Kidney epithelial cell (primary cell): Measurements from ENCODE around the gene FAM210A. TPM values are rescaled to one million over a fixed set of nuclear protein-coding genes. Genes with fewer than 3 reads are reported as not detected.

Source experiments
- DNase-seq: peaks from one replicate; pipeline ENCODE4 v3.0.0-alpha.2; 2010; ENCODE audit warnings: low read depth
- H3K27me3 ChIP-seq: 2 replicates; pipeline ENCODE4 v1.6.0; 2011; ENCODE audit warnings: low read length; ENCODE audit not compliant: control insufficient read depth, insufficient read depth
- H3K36me3 ChIP-seq: 2 replicates; pipeline ENCODE4 v1.5.1; 2011; ENCODE audit warnings: low read length; ENCODE audit not compliant: control insufficient read depth, insufficient read depth
- H3K4me3 ChIP-seq: 2 replicates; pipeline ENCODE4 v1.5.1; 2011; ENCODE audit warnings: low read depth, mild to moderate bottlenecking, control low read depth, low read length
- CTCF ChIP-seq: IDR thresholded peaks from 2 replicates; pipeline ENCODE4 v1.5.1; 2011; ENCODE audit warnings: mild to moderate bottlenecking, moderate library complexity, low read length, control low read depth, inconsistent platforms; ENCODE audit not compliant: insufficient read depth, poor library complexity, severe bottlenecking
- total RNA-seq: library from RNA; depleted of rRNA; stranded (reverse); fragments of >200 nt; gene quantifications from 2 replicates; pipeline ENCODE4 v1.2.3, GENCODE V29; 2015

Gene FAM210A
- total RNA-seq, 1 donor from 2014 or later: 13.6 TPM

- H3K36me3 ChIP-seq: no peaks in the 10 kb centered on the region
- peaks cover 6% of the 10 kb centered on the region for H3K27me3 ChIP-seq
- no peak overlapping the region for H3K4me3 ChIP-seq
- no peak for DNase-seq
- no peak for TF ChIP-seq CTCF
These were observed 101.7 kb downstream of the FAM210A start for GRCh38 chr18:13624563-13625237.

DNA sequence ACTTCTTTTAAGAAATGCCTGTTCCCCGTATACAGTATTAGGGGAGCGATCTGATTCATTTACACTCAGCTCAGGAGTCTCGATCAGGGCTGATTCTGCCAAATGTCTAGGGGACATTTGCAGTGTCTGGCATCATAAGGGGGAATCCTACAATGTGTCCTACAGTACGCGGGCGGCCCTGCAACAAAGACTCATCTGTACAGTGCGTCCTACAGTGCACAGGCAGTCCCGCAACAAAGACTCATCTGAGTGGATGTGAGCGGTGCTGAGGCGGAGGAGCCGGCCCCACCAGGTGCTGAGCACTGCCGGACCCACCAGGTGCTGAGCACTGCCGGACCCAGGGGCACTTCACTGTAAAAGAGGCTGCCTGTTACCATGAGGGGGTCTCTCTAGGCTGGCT is 102.5 kb downstream of the FAM210A start:
- H3K27me3 ChIP-seq: peaks cover 6% of the 10 kb centered on the region
- no peak for DNase-seq
- TF ChIP-seq CTCF: no peak
- H3K4me3 ChIP-seq: no peak overlapping the region
- no peaks in the 10 kb centered on the region for H3K36me3 ChIP-seq

DNA sequence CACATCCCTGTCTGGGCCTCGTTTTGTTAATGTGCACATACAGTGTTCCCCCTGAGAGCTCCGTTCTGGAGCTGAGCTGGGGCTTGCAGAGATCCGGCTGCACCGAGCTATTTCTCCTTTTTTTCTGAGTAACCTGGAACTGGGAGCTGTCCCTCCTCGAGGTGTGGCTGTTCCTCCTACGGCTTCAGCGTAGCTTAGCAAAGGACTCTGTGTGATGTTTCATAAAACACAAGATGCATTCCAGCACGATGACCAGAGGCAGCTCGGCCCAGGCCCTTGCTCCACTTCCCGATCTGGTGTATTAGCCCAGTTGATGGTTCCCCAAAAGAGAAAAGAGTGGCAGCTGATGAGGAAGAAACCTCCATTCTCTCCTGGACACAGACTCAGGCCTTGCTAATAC is 103.0 kb downstream of the FAM210A start:
- no peak for DNase-seq
- TF ChIP-seq CTCF: no peak
- Histone ChIP-seq H3K4me3 (no peak overlapping the region), H3K36me3 (no peaks in the 10 kb centered on the region), H3K27me3 (peaks cover 6% of the 10 kb centered on the region)

DNA sequence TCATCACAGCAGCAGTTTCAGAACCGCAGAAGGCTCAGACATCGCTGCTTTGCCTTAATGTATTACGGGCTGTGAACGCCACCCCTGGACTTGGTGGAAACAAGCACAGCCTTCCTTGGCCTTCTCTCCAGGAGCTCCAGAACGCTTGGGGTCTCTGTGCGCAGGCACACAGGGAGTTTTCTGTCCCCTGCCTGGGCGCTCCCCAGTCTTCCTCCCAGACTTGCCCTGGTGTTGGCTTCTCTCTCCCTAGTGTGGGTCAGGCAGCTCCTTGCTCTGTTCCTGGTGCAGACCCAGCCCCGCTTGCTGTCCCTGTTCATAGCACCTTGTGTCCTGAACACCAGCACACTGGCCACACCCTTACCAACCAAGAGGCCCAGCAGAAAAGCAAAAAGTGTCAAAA is 103.6 kb downstream of the FAM210A start:
- no peak for DNase-seq
- Histone ChIP-seq H3K27me3 (peaks cover 6% of the 10 kb centered on the region), H3K4me3 (no peak overlapping the region), H3K36me3 (no peaks in the 10 kb centered on the region)
- TF ChIP-seq CTCF: no peak

DNA sequence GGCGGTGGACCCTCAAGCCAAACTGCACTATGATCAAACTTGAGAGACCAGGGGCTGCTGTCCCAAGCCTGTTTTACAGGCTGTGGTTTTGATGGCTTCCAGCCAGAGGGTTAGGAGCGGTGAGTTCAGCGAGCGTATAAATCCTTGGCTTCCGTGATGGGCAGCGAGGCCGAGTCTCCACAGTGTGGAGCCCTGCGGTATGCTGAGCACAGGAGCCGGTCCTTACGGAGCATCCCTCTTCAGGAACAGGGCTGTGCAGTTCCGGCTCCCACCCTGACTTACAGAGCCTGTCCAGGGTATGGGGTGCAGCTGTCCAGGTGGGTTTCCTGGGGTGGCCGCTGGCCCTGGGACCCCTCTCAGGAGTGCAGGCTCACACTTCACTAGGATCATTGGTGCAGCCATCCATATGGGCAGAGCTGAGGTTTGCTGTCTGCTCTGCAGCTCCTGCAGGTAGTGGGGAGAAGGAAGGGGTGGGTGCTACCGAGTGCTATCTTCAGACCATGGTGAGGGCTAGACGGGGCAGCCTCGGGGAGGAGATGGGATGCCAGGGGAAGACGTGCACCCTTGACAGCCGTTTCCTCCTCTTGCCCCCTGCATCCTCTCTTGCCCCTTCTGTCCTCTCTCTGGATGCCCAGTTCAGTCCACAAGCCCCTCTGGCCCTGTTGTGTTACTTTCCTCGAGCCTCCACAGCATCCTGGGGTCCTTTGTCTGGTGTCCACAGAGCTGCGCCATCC is 104.3 kb downstream of the FAM210A start:
- peaks cover 6% of the 10 kb centered on the region for H3K27me3 ChIP-seq
- no peaks in the 10 kb centered on the region for H3K36me3 ChIP-seq
- no peak overlapping the region for H3K4me3 ChIP-seq
- DNase-seq: no peak
- TF ChIP-seq CTCF: no peak
